HEK293 (cell line): ENCODE data around the gene LYPD3.

ENCODE experiments used
- IKZF3 ChIP-seq: fragments of 450-650 bp; IDR thresholded peaks from 2 replicates; pipeline ENCODE4 v1.5.0; 2018; ENCODE audit warnings: missing biosample characterization, mild to moderate bottlenecking, missing genetic modification characterization, moderate library complexity
- MEIS1 ChIP-seq: sonication (generic); formaldehyde crosslinking; IDR thresholded peaks from 2 replicates; pipeline ENCODE4 v1.8.1; 2022; ENCODE audit warnings: missing genetic modification reagents, mild to moderate bottlenecking, borderline replicate concordance
- MYNN ChIP-seq: fragments of 450-650 bp; formaldehyde crosslinking; IDR thresholded peaks from 2 replicates; pipeline ENCODE4 v1.5.1; 2016; ENCODE audit warnings: missing biosample characterization, missing genetic modification characterization, borderline replicate concordance
- ZBTB1 ChIP-seq: fragments of 450-650 bp; formaldehyde crosslinking; IDR thresholded peaks from 2 replicates; pipeline ENCODE4 v1.5.1; 2016; ENCODE audit warnings: missing biosample characterization, missing genetic modification characterization
- ZNF510 ChIP-seq: fragments of 450-650 bp; formaldehyde crosslinking; IDR thresholded peaks from 2 replicates; pipeline ENCODE4 v1.5.1; 2018; ENCODE audit warnings: mild to moderate bottlenecking, missing genetic modification characterization, missing biosample characterization; ENCODE audit not compliant: insufficient replicate concordance
- ZNF600 ChIP-seq: fragments of 450-650 bp; formaldehyde crosslinking; IDR thresholded peaks from 2 replicates; pipeline ENCODE4 v1.5.1; 2016; ENCODE audit warnings: missing biosample characterization, missing genetic modification characterization
- TF ChIP-seq, protein P1 (sequence below): fragments of 450-650 bp; formaldehyde crosslinking; IDR thresholded peaks from 2 replicates; pipeline ENCODE4 v1.5.1; 2016; ENCODE audit warnings: missing biosample characterization, missing genetic modification characterization
- TF ChIP-seq, protein P2 (sequence below): fragments of 450-650 bp; formaldehyde crosslinking; IDR thresholded peaks from 2 replicates; pipeline ENCODE4 v1.5.1; 2016; ENCODE audit warnings: missing biosample characterization, missing genetic modification characterization
- TF ChIP-seq, protein P3 (sequence below): fragments of 450-650 bp; formaldehyde crosslinking; IDR thresholded peaks from 2 replicates; pipeline ENCODE4 v1.5.1; 2017; ENCODE audit warnings: missing biosample characterization, missing genetic modification characterization
- TF ChIP-seq, protein P4 (sequence below): fragments of 450-650 bp; formaldehyde crosslinking; IDR thresholded peaks from 2 replicates; pipeline ENCODE4 v1.5.1; 2017; ENCODE audit warnings: missing biosample characterization, missing genetic modification characterization
- TF ChIP-seq, protein P5 (sequence below): fragments of 450-650 bp; formaldehyde crosslinking; IDR thresholded peaks from 2 replicates; pipeline ENCODE4 v1.5.1; 2016; ENCODE audit warnings: missing biosample characterization, missing genetic modification characterization, low read depth
- TF ChIP-seq, protein P6 (sequence below): fragments of 450-650 bp; formaldehyde crosslinking; IDR thresholded peaks from 2 replicates; pipeline ENCODE4 v1.5.1; 2016; ENCODE audit warnings: missing biosample characterization, missing genetic modification characterization, low read depth
- TF ChIP-seq, protein P7 (sequence below): fragments of 450-650 bp; formaldehyde crosslinking; IDR thresholded peaks from 2 replicates; pipeline ENCODE4 v1.5.1; 2016; ENCODE audit warnings: missing biosample characterization, missing genetic modification characterization

DNA sequence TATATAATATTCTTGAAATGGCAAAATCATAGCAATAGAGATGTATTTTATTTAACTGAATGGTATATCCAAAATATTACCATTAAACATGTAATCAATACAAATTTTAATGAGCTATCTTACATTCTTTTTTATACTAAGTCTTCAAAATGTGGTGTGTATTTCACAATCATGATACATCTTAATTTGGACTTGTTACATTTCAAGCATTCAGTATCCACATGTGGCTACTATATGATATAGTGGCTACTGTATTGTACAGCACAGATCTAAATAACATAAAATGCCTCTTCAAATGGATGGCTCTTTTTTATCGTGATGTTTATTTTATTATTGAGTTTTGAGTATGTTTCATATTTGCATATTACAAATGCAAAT lies 42.7 kb downstream of the LYPD3 start:
- TF ChIP-seq, protein P1, sequence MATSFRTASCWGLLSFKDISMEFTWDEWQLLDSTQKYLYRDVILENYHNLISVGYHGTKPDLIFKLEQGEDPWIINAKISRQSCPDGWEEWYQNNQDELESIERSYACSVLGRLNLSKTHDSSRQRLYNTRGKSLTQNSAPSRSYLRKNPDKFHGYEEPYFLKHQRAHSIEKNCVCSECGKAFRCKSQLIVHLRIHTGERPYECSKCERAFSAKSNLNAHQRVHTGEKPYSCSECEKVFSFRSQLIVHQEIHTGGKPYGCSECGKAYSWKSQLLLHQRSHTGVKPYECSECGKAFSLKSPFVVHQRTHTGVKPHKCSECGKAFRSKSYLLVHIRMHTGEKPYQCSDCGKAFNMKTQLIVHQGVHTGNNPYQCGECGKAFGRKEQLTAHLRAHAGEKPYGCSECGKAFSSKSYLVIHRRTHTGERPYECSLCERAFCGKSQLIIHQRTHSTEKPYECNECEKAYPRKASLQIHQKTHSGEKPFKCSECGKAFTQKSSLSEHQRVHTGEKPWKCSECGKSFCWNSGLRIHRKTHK (tag by site-specific recombination): no peak
- TF ChIP-seq, protein P2, sequence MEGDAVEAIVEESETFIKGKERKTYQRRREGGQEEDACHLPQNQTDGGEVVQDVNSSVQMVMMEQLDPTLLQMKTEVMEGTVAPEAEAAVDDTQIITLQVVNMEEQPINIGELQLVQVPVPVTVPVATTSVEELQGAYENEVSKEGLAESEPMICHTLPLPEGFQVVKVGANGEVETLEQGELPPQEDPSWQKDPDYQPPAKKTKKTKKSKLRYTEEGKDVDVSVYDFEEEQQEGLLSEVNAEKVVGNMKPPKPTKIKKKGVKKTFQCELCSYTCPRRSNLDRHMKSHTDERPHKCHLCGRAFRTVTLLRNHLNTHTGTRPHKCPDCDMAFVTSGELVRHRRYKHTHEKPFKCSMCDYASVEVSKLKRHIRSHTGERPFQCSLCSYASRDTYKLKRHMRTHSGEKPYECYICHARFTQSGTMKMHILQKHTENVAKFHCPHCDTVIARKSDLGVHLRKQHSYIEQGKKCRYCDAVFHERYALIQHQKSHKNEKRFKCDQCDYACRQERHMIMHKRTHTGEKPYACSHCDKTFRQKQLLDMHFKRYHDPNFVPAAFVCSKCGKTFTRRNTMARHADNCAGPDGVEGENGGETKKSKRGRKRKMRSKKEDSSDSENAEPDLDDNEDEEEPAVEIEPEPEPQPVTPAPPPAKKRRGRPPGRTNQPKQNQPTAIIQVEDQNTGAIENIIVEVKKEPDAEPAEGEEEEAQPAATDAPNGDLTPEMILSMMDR: no peak
- TF ChIP-seq, protein P3, sequence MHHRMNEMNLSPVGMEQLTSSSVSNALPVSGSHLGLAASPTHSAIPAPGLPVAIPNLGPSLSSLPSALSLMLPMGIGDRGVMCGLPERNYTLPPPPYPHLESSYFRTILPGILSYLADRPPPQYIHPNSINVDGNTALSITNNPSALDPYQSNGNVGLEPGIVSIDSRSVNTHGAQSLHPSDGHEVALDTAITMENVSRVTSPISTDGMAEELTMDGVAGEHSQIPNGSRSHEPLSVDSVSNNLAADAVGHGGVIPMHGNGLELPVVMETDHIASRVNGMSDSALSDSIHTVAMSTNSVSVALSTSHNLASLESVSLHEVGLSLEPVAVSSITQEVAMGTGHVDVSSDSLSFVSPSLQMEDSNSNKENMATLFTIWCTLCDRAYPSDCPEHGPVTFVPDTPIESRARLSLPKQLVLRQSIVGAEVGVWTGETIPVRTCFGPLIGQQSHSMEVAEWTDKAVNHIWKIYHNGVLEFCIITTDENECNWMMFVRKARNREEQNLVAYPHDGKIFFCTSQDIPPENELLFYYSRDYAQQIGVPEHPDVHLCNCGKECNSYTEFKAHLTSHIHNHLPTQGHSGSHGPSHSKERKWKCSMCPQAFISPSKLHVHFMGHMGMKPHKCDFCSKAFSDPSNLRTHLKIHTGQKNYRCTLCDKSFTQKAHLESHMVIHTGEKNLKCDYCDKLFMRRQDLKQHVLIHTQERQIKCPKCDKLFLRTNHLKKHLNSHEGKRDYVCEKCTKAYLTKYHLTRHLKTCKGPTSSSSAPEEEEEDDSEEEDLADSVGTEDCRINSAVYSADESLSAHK: no peak
- TF ChIP-seq, protein P4, sequence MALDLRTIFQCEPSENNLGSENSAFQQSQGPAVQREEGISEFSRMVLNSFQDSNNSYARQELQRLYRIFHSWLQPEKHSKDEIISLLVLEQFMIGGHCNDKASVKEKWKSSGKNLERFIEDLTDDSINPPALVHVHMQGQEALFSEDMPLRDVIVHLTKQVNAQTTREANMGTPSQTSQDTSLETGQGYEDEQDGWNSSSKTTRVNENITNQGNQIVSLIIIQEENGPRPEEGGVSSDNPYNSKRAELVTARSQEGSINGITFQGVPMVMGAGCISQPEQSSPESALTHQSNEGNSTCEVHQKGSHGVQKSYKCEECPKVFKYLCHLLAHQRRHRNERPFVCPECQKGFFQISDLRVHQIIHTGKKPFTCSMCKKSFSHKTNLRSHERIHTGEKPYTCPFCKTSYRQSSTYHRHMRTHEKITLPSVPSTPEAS (tag by site-specific recombination): no peak
- TF ChIP-seq ZNF600 (no peak), ZBTB1 (tag by site-specific recombination) (no peak), ZNF510 (tag by site-specific recombination) (no peak), MEIS1 (no peak), IKZF3 (tag by site-specific recombination) (no peak), MYNN (tag by site-specific recombination) (no peak)
- TF ChIP-seq, protein P5, sequence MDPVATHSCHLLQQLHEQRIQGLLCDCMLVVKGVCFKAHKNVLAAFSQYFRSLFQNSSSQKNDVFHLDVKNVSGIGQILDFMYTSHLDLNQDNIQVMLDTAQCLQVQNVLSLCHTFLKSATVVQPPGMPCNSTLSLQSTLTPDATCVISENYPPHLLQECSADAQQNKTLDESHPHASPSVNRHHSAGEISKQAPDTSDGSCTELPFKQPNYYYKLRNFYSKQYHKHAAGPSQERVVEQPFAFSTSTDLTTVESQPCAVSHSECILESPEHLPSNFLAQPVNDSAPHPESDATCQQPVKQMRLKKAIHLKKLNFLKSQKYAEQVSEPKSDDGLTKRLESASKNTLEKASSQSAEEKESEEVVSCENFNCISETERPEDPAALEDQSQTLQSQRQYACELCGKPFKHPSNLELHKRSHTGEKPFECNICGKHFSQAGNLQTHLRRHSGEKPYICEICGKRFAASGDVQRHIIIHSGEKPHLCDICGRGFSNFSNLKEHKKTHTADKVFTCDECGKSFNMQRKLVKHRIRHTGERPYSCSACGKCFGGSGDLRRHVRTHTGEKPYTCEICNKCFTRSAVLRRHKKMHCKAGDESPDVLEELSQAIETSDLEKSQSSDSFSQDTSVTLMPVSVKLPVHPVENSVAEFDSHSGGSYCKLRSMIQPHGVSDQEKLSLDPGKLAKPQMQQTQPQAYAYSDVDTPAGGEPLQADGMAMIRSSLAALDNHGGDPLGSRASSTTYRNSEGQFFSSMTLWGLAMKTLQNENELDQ (tag by site-specific recombination): no peak
- TF ChIP-seq, protein P6, sequence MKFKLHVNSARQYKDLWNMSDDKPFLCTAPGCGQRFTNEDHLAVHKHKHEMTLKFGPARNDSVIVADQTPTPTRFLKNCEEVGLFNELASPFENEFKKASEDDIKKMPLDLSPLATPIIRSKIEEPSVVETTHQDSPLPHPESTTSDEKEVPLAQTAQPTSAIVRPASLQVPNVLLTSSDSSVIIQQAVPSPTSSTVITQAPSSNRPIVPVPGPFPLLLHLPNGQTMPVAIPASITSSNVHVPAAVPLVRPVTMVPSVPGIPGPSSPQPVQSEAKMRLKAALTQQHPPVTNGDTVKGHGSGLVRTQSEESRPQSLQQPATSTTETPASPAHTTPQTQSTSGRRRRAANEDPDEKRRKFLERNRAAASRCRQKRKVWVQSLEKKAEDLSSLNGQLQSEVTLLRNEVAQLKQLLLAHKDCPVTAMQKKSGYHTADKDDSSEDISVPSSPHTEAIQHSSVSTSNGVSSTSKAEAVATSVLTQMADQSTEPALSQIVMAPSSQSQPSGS (tag by site-specific recombination): no peak
- TF ChIP-seq, protein P7, sequence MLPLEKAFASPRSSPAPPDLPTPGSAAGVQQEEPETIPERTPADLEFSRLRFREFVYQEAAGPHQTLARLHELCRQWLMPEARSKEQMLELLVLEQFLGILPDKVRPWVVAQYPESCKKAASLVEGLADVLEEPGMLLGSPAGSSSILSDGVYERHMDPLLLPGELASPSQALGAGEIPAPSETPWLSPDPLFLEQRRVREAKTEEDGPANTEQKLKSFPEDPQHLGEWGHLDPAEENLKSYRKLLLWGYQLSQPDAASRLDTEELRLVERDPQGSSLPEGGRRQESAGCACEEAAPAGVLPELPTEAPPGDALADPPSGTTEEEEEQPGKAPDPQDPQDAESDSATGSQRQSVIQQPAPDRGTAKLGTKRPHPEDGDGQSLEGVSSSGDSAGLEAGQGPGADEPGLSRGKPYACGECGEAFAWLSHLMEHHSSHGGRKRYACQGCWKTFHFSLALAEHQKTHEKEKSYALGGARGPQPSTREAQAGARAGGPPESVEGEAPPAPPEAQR: no peak
